ENCODE data around the gene CATSPER1. TPM values are rescaled to one million over a fixed set of nuclear protein-coding genes. Genes with fewer than 3 reads are reported as not detected.

Gene CATSPER1
- total RNA-seq, 2 donors from 2014 or later = 0.35 TPM; not detected in 1

DNA sequence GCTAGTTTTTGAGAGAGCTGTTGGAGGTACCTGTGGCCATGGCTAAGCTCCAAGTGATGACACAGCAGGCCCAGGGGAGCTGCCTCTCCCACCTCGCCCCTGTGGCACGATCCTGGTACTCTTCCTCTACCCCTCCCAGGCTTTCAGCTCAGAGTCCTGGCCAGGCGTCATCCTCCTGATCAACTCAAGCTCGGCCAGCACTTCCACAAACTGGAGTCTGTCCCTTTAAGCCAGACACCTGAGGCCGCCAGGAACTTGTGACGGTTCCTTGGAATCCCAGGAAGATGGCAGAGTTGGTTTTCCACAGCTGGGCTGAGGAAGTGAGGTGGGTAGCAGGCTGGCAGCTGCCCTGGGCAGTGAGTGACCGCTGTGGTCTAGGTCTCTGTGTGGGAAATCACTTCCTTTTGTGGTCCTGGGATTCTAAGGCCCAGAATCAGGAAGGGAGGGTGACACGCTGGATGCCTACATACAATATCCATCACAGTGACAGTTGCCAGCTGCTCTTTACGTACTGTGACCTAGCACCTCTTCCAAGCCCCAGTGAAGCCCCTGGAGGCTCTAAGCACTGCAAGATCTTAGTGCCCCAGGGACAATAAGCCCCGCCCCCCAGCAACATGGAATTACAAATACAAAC lies 17.7 kb downstream of the CATSPER1 start:
- H3K4me1 ChIP-seq = no peaks in the 10 kb centered on the region
- DNase-seq = no peak
- TF ChIP-seq, protein P1, sequence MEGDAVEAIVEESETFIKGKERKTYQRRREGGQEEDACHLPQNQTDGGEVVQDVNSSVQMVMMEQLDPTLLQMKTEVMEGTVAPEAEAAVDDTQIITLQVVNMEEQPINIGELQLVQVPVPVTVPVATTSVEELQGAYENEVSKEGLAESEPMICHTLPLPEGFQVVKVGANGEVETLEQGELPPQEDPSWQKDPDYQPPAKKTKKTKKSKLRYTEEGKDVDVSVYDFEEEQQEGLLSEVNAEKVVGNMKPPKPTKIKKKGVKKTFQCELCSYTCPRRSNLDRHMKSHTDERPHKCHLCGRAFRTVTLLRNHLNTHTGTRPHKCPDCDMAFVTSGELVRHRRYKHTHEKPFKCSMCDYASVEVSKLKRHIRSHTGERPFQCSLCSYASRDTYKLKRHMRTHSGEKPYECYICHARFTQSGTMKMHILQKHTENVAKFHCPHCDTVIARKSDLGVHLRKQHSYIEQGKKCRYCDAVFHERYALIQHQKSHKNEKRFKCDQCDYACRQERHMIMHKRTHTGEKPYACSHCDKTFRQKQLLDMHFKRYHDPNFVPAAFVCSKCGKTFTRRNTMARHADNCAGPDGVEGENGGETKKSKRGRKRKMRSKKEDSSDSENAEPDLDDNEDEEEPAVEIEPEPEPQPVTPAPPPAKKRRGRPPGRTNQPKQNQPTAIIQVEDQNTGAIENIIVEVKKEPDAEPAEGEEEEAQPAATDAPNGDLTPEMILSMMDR (IDR thresholded peaks at IDR 0.05) = no peak
- no peak overlapping the region for H3K4me3 ChIP-seq
- H3K9ac ChIP-seq (ENCODE audit: low read depth in 2 of 2, low read length in 2 of 2) = no peak overlapping the region
- peaks cover 17% of the 10 kb centered on the region for H3K27me3 ChIP-seq
- intact Hi-C loops (cut with DNase I) = no loop called here
- no peak overlapping the region for H3K27ac ChIP-seq
- H3K36me3 ChIP-seq = no peaks in the 10 kb centered on the region
- no peaks in the 10 kb centered on the region for H3K9me3 ChIP-seq

DNA sequence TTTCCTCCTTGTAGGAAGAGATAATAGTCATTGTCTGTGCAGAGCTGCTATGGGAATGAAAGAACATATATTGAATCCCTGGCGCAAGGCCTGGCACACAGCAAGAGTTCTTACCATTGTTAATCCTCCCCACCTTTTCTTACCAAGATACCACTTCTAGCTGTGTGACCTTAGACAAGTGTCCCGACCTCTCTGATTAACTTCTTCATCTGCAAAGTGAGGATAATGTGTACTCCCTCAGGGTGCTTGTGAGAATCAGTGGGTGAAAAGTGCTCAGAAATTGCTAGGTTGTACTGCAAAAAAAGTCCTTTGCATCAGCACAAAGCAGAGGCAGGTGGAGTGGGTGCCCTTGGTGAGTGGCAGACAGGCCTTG lies 18.2 kb downstream of the CATSPER1 start:
- Histone ChIP-seq H3K27me3 (peaks cover 15% of the 10 kb centered on the region), H3K27ac (no peak overlapping the region), H3K9me3 (no peaks in the 10 kb centered on the region), H3K9ac (ENCODE audit: low read depth in 2 of 2, low read length in 2 of 2) (no peak overlapping the region), H3K4me1 (peaks cover 3% of the 10 kb centered on the region), H3K4me3 (no peak overlapping the region), H3K36me3 (no peaks in the 10 kb centered on the region)
- intact Hi-C loops (cut with DNase I) = no loop called here
- DNase-seq = no peak
- TF ChIP-seq, protein P1 (IDR thresholded peaks at IDR 0.05) = no peak

DNA sequence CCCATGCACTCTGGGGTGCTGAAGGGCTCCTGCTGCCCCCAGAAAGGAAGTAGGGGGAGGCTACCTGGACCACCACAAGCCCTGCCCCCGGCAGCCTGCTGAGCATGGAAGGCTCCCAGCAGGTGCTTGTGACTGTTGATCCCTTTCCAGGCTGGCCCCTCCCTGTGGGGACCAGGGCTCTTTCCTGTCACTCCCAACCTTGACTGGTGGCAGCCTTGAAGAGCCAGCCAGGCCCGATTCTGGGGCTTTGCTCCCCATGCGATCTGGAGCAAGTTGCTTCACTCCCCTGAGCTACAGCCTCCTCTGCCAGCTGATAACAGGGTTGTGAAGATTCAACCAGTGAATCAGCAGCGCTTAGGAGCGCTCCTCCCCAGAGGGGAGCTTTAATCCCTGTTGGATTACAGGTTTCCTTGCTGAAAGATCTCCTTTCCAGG lies 19.1 kb downstream of the CATSPER1 start:
- no peak overlapping the region for H3K4me3 ChIP-seq
- no peaks in the 10 kb centered on the region for H3K36me3 ChIP-seq
- H3K4me1 ChIP-seq = peaks cover 3% of the 10 kb centered on the region
- no peak for DNase-seq
- H3K27me3 ChIP-seq = peaks cover 9% of the 10 kb centered on the region
- TF ChIP-seq, protein P1 (IDR thresholded peaks at IDR 0.05) = no peak
- H3K27ac ChIP-seq = no peak overlapping the region
- no peaks in the 10 kb centered on the region for H3K9me3 ChIP-seq
- H3K9ac ChIP-seq (ENCODE audit: low read depth in 2 of 2, low read length in 2 of 2) = no peak overlapping the region
- intact Hi-C loops (cut with DNase I) = no loop called here

DNA sequence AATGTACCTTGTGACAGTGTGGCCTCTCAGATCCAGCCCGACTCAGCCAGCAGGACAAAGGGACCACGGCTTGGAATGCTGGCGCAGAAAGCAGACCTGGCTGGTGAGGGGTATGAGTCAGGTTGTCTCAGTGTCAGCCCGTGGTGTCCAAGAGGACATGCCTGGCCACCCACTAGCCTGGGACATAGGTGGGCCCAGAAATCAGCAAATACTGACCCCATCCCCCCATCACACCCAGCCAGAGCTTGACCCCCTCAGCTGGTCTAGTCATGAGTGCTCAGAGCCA lies 19.4 kb downstream of the CATSPER1 start:
- peaks cover 5% of the 10 kb centered on the region for H3K27me3 ChIP-seq
- intact Hi-C loops (cut with DNase I) = no loop called here
- H3K36me3 ChIP-seq = no peaks in the 10 kb centered on the region
- no peaks in the 10 kb centered on the region for H3K9me3 ChIP-seq
- H3K27ac ChIP-seq = no peak overlapping the region
- TF ChIP-seq, protein P1 (IDR thresholded peaks at IDR 0.05) = no peak
- no peak overlapping the region for H3K9ac ChIP-seq (ENCODE audit: low read depth in 2 of 2, low read length in 2 of 2)
- peaks cover 3% of the 10 kb centered on the region for H3K4me1 ChIP-seq
- no peak overlapping the region for H3K4me3 ChIP-seq
- DNase-seq = no peak

DNA sequence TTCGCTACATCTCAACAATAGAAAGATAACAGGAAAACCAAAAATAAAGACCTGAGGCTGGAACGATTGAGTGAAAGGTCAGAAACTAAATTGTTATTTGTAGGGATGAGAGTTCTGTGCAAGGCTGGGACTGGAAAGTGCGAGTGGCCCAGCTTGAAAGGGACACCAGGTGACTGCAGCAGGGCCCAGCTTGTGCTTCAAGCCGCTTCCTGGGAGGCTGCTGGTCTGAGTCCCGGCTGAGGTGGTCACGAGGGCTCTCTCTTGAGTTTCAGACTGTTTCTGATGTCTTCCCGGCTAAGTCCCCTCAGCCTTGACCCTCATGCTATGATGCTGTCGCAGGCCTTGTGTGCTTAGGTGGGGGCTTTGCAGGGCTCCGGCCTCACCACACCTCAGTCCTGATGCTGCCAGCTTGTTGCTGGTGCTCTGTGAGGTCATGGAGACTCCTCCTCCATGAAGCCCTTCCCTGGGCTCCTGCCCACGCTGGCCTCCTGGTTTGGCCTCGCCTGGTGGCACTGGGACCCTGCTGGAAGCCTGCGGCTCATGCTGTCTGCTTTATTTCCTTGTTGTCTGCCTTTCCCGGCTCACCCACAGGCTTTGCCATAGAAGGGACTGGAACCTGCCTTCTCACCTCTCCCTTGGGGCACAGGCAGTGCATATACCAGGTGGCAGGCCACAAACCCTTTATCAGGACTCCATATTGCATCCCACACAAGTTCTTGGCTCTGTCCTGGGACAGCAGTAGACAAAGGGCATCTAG lies 20.0 kb downstream of the CATSPER1 start:
- TF ChIP-seq, protein P1 (IDR thresholded peaks at IDR 0.05) = no peak
- H3K27me3 ChIP-seq = peaks cover under 1% of the 10 kb centered on the region
- DNase-seq = no peak
- no peak overlapping the region for H3K4me3 ChIP-seq
- H3K4me1 ChIP-seq = peaks cover 3% of the 10 kb centered on the region
- intact Hi-C loops (cut with DNase I) = no loop called here
- H3K9me3 ChIP-seq = no peaks in the 10 kb centered on the region
- H3K36me3 ChIP-seq = no peaks in the 10 kb centered on the region
- no peak overlapping the region for H3K27ac ChIP-seq
- no peak overlapping the region for H3K9ac ChIP-seq (ENCODE audit: low read depth in 2 of 2, low read length in 2 of 2)

Data from colonic mucosa (tissue), 4 donors.